GM18951 (cell line): ENCODE results near the gene CXorf66.
"Not testable (repeated sequence)": the region's sequence is repeated elsewhere in the genome, so short reads cannot be mapped to it uniquely, and the experiment has no call there.

Experiments used
- POLR2A ChIP-seq: IDR thresholded peaks from 4 replicates; pipeline ENCODE4 v1.6.1; 2011; ENCODE audit warnings: mild to moderate bottlenecking; ENCODE audit not compliant: insufficient read length, insufficient read depth; ENCODE audit errors: extremely low read depth
- in situ Hi-C: fragments of 300-500 bp; cut with MboI; formaldehyde crosslinking; loops from one replicate; pipeline ENCODE4 v1.12.0; 2022; ENCODE audit warnings: low sequenced_read_pairs, mixed read lengths, inconsistent platforms; ENCODE audit not compliant: unreplicated experiment

The CXorf66 gene

GRCh38 chrX:139932901-139933796 lies 32.2 kb downstream of the CXorf66 start, which contains the start of gene ATP11C:
ATP11C (minus strand) TSS chrX:139933053; CDS start chrX:139932042, 1,011 bp downstream.
- peak; percentile 60 for TF ChIP-seq POLR2A
- in situ Hi-C loops = no loop called here

GRCh38 chrX:139932073-139932900 lies 33.0 kb downstream of the CXorf66 start:
- peak; percentile 57 for TF ChIP-seq POLR2A
- in situ Hi-C loops = no loop called here

DNA sequence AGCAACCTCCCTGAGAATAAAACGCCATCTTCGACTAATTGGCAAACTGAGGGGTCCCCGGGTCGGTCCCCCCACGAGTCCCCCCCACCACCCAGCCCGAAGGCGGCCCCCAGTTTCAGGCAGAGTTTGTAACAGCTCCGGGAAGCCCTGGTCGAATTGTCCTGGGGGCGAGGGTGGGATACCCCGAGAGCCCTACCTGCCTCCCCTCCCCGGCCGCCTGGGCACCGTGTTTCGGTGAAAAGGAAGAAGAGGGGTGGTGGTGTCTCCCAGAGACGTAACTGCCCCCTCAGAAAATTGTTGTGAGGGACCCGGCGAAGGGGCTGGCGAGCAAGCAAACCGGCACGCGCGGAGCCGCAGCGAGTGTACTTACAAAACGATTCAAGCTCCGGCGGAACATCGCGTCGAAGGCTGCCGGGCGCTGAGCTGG lies 33.7 kb downstream of the CXorf66 start:
- no peak for TF ChIP-seq POLR2A
- in situ Hi-C loops = no loop called here

DNA sequence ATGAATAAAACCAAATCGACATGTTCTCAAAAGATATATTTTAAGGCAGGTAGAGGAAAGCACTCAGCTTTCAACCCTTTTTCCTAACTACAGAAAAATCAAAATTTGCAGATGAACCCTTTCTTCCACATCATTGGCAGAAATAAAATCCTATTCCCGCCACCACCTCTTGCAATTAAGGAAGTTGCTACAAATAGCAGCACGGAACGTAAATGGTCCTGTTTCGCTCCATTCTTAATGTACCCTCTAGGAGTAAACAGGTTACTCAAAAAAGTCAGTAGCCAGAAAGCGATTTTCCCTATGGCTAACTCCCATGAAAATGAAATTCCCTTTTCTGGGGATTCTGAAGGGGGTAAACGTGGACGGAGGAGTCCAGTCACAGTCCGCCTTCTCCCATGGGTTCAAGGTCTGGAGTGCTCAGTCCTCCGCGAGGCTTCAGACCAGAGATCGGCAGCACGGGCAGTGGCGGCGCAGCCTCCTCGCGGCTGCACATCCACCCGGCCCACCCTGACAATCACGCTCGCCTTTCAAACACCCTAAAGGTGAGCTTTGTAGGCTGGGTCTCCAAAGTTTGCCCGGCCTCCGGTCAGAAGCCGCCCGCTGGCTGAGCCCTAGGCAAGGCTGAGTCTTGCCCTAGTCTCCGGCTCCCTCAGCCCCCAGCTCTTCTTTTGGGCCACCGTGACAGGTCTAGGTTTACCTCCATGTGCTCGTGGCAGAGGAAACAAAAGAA lies 34.2 kb downstream of the CXorf66 start:
- in situ Hi-C loops = no loop called here
- no peak for TF ChIP-seq POLR2A

GRCh38 chrX:139930401-139930800 lies 34.9 kb downstream of the CXorf66 start:
- in situ Hi-C loops = no loop called here
- TF ChIP-seq POLR2A = no peak

DNA sequence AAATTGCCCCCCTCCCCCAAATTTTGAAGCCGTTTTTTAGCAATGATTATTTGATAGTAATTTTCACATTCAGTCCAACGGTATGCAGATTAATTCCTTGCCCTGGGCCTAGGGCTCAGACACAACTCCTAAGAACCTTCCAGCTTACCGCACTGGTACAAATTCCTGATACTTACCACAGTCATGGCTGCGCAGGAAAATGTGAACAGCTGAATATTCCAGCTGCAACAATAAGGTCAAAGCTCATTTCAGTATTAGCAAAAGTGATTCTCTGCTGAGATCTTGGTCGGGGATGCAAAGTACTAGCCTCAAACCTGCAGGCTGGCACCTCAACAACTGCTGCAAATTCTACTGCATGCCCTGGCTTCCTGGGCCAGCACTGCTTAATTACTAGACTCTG lies 35.4 kb downstream of the CXorf66 start:
- TF ChIP-seq POLR2A = no peak
- in situ Hi-C loops = no loop called here

GRCh38 chrX:139924696-139925095 lies 40.6 kb downstream of the CXorf66 start:
- in situ Hi-C loops = no loop called here
- TF ChIP-seq POLR2A = no peak

GRCh38 chrX:139924069-139924695 lies 41.1 kb downstream of the CXorf66 start:
- in situ Hi-C loops = no loop called here
- TF ChIP-seq POLR2A = no peak

- in situ Hi-C loops = not testable (repeated sequence)
These were observed 44.2 kb downstream of the CXorf66 start for GRCh38 chrX:139921142-139921541.

- in situ Hi-C loops = no loop called here
- TF ChIP-seq POLR2A = no peak
These were observed 45.0 kb downstream of the CXorf66 start for GRCh38 chrX:139920316-139920715.

DNA sequence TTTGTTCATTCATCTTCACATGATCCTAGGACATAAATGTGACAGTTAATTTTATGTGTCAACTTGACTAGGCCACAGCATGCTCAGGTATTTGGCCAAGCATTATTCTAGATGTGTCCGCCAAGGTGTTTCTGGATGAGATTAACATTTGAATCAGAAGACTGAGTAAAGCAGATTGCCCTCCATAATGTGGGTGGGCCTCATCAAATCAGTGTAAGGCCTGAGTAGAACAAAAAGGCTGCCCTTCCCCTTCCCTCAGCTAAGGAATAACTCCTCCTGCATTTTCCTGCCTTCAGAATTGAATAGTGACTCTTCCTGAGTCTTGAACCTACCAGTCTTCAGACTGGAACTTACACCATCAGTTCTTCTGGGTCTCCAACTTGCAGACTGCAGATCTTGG lies 50.9 kb downstream of the CXorf66 start:
- in situ Hi-C loops = no loop called here
- TF ChIP-seq POLR2A = no peak

DNA sequence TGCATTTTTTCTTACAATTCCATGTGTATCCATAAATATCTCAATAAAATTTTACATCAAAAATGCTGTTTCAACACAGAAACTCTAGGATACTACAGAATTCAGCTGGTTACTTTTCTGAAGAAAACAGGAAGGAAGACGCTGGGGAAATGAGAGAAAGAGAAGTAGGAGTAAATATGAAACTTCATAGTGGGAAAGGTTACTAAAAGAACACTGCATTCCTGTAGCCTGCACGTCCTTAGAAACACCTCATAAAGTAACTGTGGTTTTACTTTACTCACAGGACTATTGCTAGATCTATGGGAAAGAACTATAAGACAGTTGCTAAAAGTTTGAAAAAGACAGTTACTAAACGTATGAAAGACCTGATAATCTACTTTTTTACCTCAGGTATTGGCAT lies 55.6 kb downstream of the CXorf66 start:
- in situ Hi-C loops = no loop called here
- TF ChIP-seq POLR2A = no peak

DNA sequence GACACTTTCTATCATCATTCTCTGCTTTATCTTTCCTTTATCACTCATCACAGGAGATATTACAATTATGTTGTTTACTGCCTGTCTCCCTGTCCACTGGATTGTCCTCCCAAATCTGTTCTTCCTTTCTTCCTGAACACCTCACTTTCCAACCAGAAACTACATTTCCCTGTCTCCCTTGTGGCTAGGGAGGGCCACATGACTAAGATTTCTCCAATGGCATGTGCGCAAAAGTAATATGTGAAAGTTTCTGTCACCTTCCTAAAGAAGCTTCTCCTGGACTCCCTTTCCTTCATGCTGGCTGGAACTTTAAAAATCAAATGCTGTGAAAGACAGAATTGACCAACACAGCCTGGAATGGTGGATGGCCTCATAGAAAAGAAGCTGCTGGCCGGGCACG lies 58.2 kb downstream of the CXorf66 start:
- in situ Hi-C loops = no loop called here
- TF ChIP-seq POLR2A = no peak
